Measurements from ENCODE around the gene SLC25A22. TPM values are rescaled to one million over a fixed set of nuclear protein-coding genes. Genes with fewer than 3 reads are reported as not detected.

SLC25A22 gene
- polyA plus RNA-seq, 2 of the 4 experiments (the other 2 are of a cell fraction) = 13.5 to 18.7 TPM

DNA sequence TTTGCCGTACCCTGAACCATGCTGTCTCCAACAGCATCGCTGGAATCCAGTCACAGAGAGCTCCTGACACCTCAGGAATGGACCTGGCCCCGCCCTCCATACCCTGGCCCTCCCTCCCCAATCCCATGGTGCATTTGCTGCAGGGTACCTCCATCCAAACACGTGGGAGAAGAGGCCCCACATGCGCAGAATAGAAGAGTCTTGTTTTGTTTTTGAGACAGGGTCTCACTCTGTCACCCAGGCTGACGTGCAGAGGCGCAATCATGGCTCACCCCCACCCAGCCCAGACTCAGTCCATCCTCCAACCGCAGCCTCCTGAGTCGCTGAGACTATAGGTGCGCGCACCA, 18.3 kb upstream of the SLC25A22 start:
- CTCF ChIA-PET = interaction anchor here (1.0 to 1.9 kb wide), 3 partner anchors 12 to 234 kb away, joined by 3 to 6 read pairs (median 5); partner anchors contain the start of gene CRACR2B
- FAIRE-seq (no peak), DNase-seq (ENCODE audit: low read depth in 1 of 2, low spot score in 1 of 2) (peak in 1 of 2 experiments; percentile 53)

GRCh38 chr11:815675-816432, 17.8 kb upstream of the SLC25A22 start:
- H3K4me3 ChIP-seq = no peak overlapping the region
- H3K27ac ChIP-seq = no peak overlapping the region
- POLR2A ChIA-PET = no interaction called here
- H3K9me3 ChIP-seq = no peaks in the 10 kb centered on the region
- CTCF ChIA-PET = interaction anchor here (1.0 to 1.9 kb wide), 3 partner anchors 13 to 235 kb away, joined by 3 to 6 read pairs (median 5); partner anchors contain the start of gene CRACR2B
- DNase-seq (ENCODE audit: low read depth in 1 of 2, low spot score in 1 of 2) (no peak), FAIRE-seq (no peak), ATAC-seq (no peak)
- no peak overlapping the region for H3K4me2 ChIP-seq
- TF ChIP-seq EHMT2 (IDR thresholded peaks at IDR 0.05; ENCODE audit: low read depth) = no peak
- TF ChIP-seq SMC3 (IDR thresholded peaks at IDR 0.05) = no peak
- no peak for TF ChIP-seq JUNB (IDR thresholded peaks at IDR 0.05)
- TF ChIP-seq, protein P1, sequence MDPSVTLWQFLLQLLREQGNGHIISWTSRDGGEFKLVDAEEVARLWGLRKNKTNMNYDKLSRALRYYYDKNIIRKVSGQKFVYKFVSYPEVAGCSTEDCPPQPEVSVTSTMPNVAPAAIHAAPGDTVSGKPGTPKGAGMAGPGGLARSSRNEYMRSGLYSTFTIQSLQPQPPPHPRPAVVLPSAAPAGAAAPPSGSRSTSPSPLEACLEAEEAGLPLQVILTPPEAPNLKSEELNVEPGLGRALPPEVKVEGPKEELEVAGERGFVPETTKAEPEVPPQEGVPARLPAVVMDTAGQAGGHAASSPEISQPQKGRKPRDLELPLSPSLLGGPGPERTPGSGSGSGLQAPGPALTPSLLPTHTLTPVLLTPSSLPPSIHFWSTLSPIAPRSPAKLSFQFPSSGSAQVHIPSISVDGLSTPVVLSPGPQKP (IDR thresholded peaks at IDR 0.05; ENCODE audit: low read depth, low read length) = no peak
- no peak for TF ChIP-seq CBX8 (IDR thresholded peaks at IDR 0.05)
- TF ChIP-seq ATOH8 (CRISPR knock-in tag; IDR thresholded peaks at IDR 0.05; ENCODE audit: low read depth) = no peak
- TF ChIP-seq MAFK (IDR thresholded peaks at IDR 0.05; ENCODE audit: partially characterized antibody) = no peak
- no peak for TF ChIP-seq KDM1A (IDR thresholded peaks at IDR 0.05; ENCODE audit: low read depth)
- no peak for TF ChIP-seq RARB (CRISPR knock-in tag; IDR thresholded peaks at IDR 0.05)
- no peak for TF ChIP-seq HOXB5 (CRISPR knock-in tag; IDR thresholded peaks at IDR 0.05)
- TF ChIP-seq POLR2AphosphoS2 (conservative IDR thresholded peaks at IDR 0.05; ENCODE audit: low read length) = no peak
- 85% methylated on average over 11 of the region's 11 CpGs for WGBS (ENCODE audit: missing lambda C conversion rate)
- peaks cover 45% of the 10 kb centered on the region for H3K4me1 ChIP-seq

More for the DNA sequence above, 18.3 kb upstream of the SLC25A22 start:
- H3K4me2 ChIP-seq = no peak overlapping the region
- 81% methylated on average over 11 of the region's 11 CpGs for WGBS (ENCODE audit: missing lambda C conversion rate)
- H3K9me3 ChIP-seq = no peaks in the 10 kb centered on the region
- no peak overlapping the region for H3K4me3 ChIP-seq
- ATAC-seq = 0 out of 6 replicates have a peak, but pooled peaks of 1 of the 2 experiments have one; percentile 0
- POLR2A ChIA-PET = no interaction called here
- no peak overlapping the region for H3K27ac ChIP-seq
- H3K4me1 ChIP-seq = peaks cover 46% of the 10 kb centered on the region
- 0 out of 2 replicates have a peak, but pooled peaks have one; percentile 38 for TF ChIP-seq E2F6 (IDR thresholded peaks at IDR 0.05; ENCODE audit: borderline replicate concordance, low read depth)
- TF ChIP-seq, protein P2, sequence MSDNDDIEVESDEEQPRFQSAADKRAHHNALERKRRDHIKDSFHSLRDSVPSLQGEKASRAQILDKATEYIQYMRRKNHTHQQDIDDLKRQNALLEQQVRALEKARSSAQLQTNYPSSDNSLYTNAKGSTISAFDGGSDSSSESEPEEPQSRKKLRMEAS (IDR thresholded peaks at IDR 0.05) = 0 out of 2 replicates have a peak, but pooled peaks have one; percentile 40
- TF ChIP-seq NFE2L2 (conservative IDR thresholded peaks at IDR 0.05; ENCODE audit: low read length) = no peak

DNA sequence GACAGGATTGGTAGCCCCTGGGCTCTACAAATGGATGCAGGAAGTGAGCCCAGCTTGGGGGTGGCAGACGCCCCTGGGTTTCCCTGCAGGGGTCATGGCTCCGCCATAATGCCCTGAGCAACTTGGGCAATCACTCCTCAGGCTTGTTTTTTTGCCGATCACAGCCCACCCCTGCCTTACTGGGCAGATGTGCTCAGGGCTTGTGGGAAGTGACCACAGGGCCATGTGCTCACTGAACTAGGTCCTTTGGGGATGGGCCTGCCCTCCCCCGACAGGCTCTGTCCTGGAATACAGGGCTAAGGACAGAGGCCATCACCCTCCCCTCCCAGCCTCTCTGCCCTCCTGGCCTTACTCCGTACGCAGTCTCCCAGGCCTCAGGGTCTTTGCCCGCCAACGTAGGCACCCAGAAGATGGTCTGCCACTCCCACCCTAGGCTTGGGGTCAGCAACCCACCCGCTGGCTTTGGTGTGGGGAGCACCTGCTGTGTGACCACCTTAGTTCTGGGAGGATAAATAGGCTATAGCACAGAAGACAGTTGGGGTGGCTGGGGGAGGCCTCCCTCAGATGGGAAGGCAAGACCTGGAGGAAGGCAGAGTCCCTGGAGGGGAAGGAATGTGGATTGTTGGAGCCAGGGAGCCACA, 15.5 kb upstream of the SLC25A22 start:
- 0 out of 6 replicates have a peak overlapping the region, but pooled peaks of 1 of the 2 experiments have one; percentile 6 for H3K27ac ChIP-seq
- 81% methylated on average over 8 of the region's 9 CpGs for WGBS (ENCODE audit: missing lambda C conversion rate)
- DNase-seq (ENCODE audit: low read depth in 1 of 2, low spot score in 1 of 2) (no peak), FAIRE-seq (no peak), ATAC-seq (no peak)
- ChIA-PET CTCF (interaction anchor here (0.8 kb wide), 1 partner anchor 9 kb away, joined by 3 read pairs; no protein-coding TSS in a partner anchor), POLR2A (interaction anchor here (1.2 kb wide), 1 partner anchor 27 kb away, joined by 3 read pairs; no protein-coding TSS in a partner anchor)
- H3K4me3 ChIP-seq = no peak overlapping the region
- H3K4me2 ChIP-seq = no peak overlapping the region
- peaks cover 34% of the 10 kb centered on the region for H3K4me1 ChIP-seq
- H3K9me3 ChIP-seq = no peaks in the 10 kb centered on the region
- TF ChIP-seq TFCP2L1 (CRISPR knock-in tag; IDR thresholded peaks at IDR 0.05) = 0 out of 2 replicates have a peak, but pooled peaks have one; percentile 3
- TF ChIP-seq, protein P3, sequence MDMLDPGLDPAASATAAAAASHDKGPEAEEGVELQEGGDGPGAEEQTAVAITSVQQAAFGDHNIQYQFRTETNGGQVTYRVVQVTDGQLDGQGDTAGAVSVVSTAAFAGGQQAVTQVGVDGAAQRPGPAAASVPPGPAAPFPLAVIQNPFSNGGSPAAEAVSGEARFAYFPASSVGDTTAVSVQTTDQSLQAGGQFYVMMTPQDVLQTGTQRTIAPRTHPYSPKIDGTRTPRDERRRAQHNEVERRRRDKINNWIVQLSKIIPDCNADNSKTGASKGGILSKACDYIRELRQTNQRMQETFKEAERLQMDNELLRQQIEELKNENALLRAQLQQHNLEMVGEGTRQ (IDR thresholded peaks at IDR 0.05) = no peak
- TF ChIP-seq POLR2AphosphoS2 (conservative IDR thresholded peaks at IDR 0.05; ENCODE audit: low read length) = peak; percentile 95
- TF ChIP-seq TP53 (CRISPR knock-in tag; IDR thresholded peaks at IDR 0.05) = peak; percentile 62; the same call in 1 of the 2 replicates
- no peak for TF ChIP-seq BHLHE40 (IDR thresholded peaks at IDR 0.05; ENCODE audit: low read depth, low read length)
- no peak for TF ChIP-seq CTCF (IDR thresholded peaks at IDR 0.05)
- TF ChIP-seq ZFP36 (IDR thresholded peaks at IDR 0.05; ENCODE audit: borderline replicate concordance, partially characterized antibody) = no peak
- TF ChIP-seq ATOH8 (CRISPR knock-in tag; IDR thresholded peaks at IDR 0.05; ENCODE audit: low read depth) = no peak
- no peak for TF ChIP-seq HOXB5 (CRISPR knock-in tag; IDR thresholded peaks at IDR 0.05)
- TF ChIP-seq FOSB (CRISPR knock-in tag; IDR thresholded peaks at IDR 0.05) = 0 out of 2 replicates have a peak, but pooled peaks have one; percentile 16
- TF ChIP-seq HDAC2 (IDR thresholded peaks at IDR 0.05) = no peak
- peak; percentile 20; the same call in 1 of the 2 replicates for TF ChIP-seq RARB (CRISPR knock-in tag; IDR thresholded peaks at IDR 0.05)
- TF ChIP-seq HEYL (CRISPR knock-in tag; IDR thresholded peaks at IDR 0.05) = no peak
- TF ChIP-seq JUN (IDR thresholded peaks at IDR 0.05) = peak in 1 of 2 experiments; percentile 51; a peak in 2 of 5 replicates

Data from A549 (cell line).